HFF-Myc (cell line): ENCODE measurements around the gene RBM22.
A peak's percentile ranks its signal among the peaks of the same experiment; 100 is the strongest.

ENCODE experiments used
- DNase-seq: peaks from one replicate; pipeline ENCODE4 v3.0.0-alpha.2; 2011; ENCODE audit warnings: low read depth; ENCODE audit errors: extremely low read depth
- H3K4me3 ChIP-seq: replicated peaks from 2 replicates; pipeline ENCODE4 v1.5.1; 2011; ENCODE audit warnings: low read depth, mild to moderate bottlenecking, control low read depth, low read length
- TF ChIP-seq, protein P1 (sequence below): IDR thresholded peaks from 2 replicates; pipeline ENCODE4 v1.5.1; 2012; ENCODE audit warnings: mild to moderate bottlenecking, low read depth, low read length, control low read depth; ENCODE audit errors: missing control alignments

RBM22 gene

DNA sequence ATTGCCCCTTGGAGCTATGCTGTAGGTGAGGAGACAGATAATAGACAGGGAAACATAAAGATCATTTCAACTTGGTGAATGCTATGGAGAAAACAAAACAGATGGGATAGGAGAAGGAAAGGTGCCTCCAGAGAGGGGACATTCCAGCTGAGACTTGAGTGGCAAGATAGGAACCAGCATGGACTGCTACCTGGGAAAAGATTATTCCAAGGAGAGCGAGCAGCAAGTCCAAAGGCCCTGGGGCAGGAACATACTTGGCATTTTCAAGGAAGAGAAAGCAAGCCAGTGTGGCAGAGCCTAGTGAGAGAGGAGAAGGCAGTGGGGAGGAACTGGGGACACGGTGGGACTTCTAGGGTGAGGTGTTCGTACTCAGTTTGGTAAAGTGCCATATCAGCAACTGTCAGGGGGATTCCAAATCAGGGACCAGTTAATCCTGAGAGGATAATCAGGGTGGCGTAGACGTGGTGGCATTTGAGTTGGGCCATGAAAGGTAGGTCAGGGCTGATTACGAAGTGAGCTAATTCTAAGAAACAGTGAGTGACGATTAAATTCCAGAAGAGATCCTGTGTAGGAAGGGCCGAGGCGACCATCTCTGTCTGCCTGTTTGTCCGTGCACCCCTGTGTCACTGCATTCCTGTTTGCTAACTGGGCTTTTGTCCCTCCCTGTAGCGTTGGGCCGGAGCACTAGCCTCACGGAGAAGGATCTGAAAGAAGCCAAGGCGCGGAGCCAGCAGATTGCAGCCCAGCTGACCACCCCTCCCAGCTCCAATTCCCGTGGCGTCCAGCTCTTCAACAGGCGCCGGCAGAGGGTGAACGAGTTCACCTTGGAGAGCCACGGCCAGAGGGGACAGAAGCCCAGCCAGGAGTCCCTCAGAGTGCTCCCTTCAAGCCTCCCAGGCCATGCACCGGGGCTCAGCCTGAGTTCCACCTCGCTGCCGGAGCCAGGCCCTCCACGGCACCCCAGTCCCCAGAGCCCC, 53.3 kb downstream of the RBM22 start:
- no peak for DNase-seq
- TF ChIP-seq, protein P1, sequence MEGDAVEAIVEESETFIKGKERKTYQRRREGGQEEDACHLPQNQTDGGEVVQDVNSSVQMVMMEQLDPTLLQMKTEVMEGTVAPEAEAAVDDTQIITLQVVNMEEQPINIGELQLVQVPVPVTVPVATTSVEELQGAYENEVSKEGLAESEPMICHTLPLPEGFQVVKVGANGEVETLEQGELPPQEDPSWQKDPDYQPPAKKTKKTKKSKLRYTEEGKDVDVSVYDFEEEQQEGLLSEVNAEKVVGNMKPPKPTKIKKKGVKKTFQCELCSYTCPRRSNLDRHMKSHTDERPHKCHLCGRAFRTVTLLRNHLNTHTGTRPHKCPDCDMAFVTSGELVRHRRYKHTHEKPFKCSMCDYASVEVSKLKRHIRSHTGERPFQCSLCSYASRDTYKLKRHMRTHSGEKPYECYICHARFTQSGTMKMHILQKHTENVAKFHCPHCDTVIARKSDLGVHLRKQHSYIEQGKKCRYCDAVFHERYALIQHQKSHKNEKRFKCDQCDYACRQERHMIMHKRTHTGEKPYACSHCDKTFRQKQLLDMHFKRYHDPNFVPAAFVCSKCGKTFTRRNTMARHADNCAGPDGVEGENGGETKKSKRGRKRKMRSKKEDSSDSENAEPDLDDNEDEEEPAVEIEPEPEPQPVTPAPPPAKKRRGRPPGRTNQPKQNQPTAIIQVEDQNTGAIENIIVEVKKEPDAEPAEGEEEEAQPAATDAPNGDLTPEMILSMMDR: no peak
- no peak overlapping the region for H3K4me3 ChIP-seq

GRCh38 chr5:150645070-150645700, 55.7 kb downstream of the RBM22 start:
- H3K4me3 ChIP-seq: no peak overlapping the region
- TF ChIP-seq, protein P1: no peak
- no peak for DNase-seq

- TF ChIP-seq, protein P1: no peak
- H3K4me3 ChIP-seq: no peak overlapping the region
- no peak for DNase-seq
Observed at GRCh38 chr5:150644514-150644913, 56.3 kb downstream of the RBM22 start.

GRCh38 chr5:150644058-150644457, 56.8 kb downstream of the RBM22 start:
- DNase-seq: no peak
- TF ChIP-seq, protein P1: no peak
- H3K4me3 ChIP-seq: no peak overlapping the region

DNA sequence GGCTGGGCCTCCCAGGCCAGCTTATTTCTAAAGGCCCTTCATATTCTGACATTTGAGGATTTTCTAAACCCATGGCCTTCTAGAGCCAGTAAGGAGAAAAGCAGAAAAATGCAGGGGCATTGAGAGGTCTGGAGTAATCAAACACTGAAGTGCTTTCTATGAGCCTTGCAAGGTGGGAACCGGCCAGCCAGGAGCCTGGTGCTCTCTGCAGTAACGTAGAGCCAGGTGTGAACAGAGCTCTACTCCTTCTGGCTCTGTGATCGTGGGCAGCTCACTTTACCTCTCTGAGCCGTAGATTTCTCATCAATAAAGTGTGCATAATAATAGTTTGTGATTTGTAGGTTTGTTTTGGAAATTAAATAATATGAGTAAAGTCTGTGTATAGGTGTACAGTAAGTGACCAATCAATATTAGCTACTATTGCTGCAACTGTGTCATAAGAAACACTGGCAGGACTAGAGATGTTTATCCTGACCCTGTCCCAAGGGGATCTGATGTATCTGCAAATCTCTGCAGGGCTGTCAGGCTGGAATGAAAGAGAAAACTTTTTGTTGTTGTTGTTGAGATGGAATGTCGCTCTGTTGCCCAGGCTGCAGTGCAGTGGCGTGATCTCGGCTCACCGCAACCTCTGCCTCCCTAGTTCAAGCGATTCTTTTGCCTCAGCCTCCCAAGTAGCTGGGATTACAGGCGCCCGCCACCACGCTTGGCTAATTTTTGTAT, 57.7 kb downstream of the RBM22 start:
- no peak for DNase-seq
- TF ChIP-seq, protein P1: no peak
- peak overlapping the region; percentile 4; the same call in 1 of the 2 replicates for H3K4me3 ChIP-seq

- DNase-seq: no peak
- TF ChIP-seq, protein P1: no peak
- H3K4me3 ChIP-seq: peak overlapping the region; percentile 4; the same call in 1 of the 2 replicates
Observed at GRCh38 chr5:150642567-150642927, 58.3 kb downstream of the RBM22 start.
